GM19193 (cell line): ENCODE results near the gene TRPV5.

ENCODE experiments used
- POLR2A ChIP-seq: IDR thresholded peaks from 4 replicates; pipeline ENCODE4 v1.6.1; 2011; ENCODE audit not compliant: insufficient read depth, insufficient read length; ENCODE audit errors: extremely low read depth

The TRPV5 gene

GRCh38 chr7:142873281-142873784 lies 60.2 kb downstream of the TRPV5 start:
- no peak for TF ChIP-seq POLR2A

DNA sequence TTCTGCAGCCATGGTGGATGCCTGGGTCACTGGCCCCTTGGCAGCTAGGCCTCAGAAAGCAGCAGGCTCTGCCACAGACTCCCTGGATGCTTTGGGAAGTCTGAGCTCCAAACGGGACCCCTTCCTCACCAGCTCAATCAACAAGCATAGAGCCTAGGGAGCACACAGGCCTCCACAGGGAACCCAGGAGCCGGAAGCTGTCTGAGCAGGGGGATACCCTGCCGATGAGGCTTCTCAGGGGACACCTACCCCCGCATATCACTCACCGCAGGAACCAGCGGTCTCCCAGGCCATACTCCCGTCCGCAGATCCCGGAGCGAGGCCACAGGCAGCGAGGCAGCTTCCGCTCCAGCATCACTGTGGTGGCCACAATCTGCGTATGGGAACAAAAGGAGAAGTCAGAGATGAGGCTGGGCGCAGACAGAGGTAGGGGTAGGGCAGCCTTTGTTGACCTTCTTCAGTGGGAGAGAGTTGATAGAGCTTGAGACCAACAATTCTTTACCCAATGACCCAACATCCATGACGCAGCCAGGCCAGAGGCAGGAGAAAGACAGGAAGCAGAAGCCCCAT lies 61.4 kb downstream of the TRPV5 start:
- TF ChIP-seq POLR2A: no peak

DNA sequence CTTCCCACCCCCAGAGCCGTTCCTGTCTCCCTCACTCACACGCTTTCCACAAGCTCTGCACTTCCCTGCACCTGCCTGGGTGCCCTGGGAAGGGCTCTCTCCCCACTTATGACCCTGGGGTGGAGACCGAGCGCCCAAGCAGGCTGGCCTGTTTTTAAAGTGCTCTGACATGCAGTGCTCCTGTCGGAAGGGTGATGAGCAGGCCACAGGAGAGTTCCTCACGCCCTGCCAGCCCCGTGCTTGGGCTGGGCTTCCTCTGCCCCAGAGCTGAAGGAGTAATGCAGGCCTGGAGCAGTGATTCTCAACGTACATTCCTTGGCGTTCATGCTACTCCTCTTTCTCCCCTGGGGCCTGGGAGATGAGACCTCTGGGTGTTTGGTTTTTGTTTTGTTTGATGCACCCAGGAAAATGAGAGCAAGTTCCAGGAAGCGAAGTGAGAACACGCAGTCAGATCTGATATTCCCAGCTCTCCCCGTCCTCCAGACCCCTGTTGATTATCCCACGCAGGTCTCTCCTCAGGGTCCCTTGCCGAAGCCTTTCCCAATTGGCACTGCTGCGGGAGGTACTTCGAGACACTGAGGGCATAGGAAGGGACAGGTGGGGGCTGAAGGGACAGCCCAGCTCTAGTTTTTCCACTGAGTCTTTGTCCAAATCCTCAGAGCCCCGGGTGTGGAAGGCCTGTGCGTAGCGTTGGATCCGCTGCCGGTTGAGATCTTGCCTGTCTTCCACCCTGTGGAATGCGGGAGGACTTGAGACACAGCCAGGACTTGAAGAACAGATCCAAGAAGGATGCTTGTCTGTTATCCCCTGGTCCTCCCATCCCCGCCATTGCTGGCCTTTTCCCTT lies 62.1 kb downstream of the TRPV5 start:
- no peak for TF ChIP-seq POLR2A

DNA sequence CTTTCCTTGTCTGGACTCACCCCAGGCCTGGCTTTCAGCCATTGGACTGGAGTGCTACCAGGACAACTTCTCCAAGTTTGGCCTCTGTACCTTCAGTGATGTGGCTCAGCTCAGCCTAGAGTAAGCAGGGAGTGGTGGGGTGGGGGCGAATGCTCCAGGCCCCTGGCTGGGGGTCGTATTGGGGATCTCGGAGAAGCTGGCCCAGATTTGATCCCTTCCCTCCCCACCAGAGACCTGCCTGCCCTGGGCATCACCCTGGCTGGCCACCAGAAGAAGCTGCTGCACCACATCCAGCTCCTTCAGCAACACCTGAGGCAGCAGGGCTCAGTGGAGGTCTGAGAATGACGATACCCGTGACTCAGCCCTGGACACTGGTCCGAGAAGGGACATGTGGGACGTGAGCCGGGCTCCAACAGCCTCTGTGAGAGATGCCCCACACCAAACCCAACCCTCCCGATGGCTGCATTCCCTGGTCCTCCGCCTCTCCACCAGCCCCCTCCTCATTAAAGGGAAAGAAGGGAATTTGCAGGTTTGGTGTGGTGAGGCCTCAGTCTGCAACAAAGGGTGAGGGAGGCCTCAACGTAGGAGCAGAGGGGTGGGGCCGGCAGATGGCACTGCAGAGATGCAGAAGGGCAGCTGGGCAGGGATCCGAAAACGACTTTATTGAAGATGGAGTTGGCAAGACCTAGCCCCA lies 62.8 kb downstream of the TRPV5 start:
- TF ChIP-seq POLR2A: no peak

DNA sequence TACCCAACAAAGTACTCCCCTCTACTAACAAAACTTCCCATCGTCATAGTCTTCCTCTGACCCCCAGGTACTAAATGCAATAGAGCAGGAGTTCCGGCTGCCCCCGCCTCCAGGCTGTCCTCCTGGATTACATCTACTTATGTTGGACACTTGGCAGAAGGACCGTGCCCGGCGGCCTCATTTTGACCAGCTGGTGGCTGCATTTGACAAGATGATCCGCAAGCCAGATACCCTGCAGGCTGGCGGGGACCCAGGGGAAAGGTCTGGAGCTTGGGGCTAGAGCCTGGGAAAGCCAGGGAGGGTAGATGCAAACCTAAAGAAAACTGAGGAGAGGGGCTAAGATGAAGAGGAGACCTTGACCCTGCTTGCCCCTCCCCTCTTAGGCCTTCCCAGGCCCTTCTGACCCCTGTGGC lies 63.4 kb downstream of the TRPV5 start:
- TF ChIP-seq POLR2A: no peak

GRCh38 chr7:142869434-142869833 lies 64.1 kb downstream of the TRPV5 start:
- no peak for TF ChIP-seq POLR2A

GRCh38 chr7:142868986-142869415 lies 64.5 kb downstream of the TRPV5 start:
- TF ChIP-seq POLR2A: no peak

DNA sequence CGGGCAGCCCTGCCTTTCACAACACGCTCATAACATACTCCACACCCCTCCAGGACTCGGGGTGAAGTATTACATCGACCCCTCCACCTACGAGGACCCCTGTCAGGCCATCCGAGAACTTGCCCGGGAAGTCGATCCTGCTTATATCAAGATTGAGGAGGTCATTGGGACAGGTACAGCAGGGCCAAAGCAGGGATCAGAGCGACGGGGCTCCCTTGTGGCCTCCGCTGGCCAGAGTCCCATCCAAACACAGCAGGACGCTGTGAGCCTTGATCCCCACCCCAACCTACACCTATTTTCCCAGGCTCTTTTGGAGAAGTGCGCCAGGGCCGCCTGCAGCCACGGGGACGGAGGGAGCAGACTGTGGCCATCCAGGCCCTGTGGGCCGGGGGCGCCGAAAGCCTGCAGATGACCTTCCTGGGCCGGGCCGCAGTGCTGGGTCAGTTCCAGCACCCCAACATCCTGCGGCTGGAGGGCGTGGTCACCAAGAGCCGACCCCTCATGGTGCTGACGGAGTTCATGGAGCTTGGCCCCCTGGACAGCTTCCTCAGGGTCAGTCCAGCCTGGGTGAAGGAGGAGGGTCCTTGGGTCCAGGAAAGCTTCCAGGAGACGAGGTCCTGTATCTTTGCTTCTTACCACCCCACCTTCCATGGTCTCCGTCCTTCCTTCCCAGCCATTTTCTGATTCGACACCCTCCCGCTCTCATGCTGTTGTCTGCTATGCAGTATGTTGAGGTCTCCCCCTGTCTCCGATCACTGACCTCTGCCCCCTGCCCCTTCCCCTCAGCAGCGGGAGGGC lies 65.2 kb downstream of the TRPV5 start:
- no peak for TF ChIP-seq POLR2A

GRCh38 chr7:142867398-142868187 lies 66.0 kb downstream of the TRPV5 start:
- no peak for TF ChIP-seq POLR2A

DNA sequence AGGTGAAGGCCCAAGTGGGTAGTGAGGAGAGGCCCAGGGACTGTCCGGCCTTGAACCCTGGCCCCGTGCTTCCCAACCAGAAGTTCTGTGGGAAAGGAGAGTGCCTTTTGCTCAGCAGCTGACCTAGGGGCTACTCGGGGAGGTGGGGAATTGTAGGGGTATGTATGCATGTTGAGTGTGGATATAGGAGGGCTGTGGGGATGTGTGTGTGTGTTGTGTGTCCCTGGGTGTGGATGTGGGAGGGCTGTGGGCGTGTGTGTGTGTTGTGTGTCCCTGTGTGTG lies 66.5 kb downstream of the TRPV5 start:
- no peak for TF ChIP-seq POLR2A

DNA sequence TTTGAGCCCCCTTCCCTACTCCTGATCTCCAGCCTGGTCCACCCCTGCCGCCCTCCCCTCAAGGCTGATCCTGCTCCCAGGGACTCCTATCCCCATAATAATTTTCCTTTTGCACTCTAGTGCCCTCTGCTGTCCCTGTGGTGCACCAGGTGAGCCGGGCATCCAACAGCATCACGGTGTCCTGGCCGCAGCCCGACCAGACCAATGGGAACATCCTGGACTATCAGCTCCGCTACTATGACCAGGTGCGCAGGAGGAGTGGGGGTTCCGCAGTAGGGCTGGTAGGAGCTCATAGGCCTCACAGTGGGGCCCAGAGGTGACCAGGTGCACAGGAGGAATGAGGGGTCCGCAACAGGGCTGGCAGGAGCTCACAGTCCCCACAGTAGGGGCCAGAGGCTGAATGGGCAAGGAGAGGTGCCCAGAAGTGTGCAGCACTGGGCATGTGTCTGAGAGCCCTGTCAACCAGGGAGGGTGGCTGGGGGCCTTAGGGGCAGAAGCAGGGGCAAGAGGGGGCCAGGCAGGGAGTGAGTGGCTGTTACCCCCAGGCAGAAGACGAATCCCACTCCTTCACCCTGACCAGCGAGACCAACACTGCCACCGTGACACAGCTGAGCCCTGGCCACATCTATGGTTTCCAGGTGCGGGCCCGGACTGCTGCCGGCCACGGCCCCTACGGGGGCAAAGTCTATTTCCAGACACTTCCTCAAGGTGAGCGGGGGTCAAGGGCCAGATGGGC lies 67.0 kb downstream of the TRPV5 start:
- TF ChIP-seq POLR2A: no peak

- TF ChIP-seq POLR2A: no peak
Observed at GRCh38 chr7:142865766-142866165, 67.8 kb downstream of the TRPV5 start.

DNA sequence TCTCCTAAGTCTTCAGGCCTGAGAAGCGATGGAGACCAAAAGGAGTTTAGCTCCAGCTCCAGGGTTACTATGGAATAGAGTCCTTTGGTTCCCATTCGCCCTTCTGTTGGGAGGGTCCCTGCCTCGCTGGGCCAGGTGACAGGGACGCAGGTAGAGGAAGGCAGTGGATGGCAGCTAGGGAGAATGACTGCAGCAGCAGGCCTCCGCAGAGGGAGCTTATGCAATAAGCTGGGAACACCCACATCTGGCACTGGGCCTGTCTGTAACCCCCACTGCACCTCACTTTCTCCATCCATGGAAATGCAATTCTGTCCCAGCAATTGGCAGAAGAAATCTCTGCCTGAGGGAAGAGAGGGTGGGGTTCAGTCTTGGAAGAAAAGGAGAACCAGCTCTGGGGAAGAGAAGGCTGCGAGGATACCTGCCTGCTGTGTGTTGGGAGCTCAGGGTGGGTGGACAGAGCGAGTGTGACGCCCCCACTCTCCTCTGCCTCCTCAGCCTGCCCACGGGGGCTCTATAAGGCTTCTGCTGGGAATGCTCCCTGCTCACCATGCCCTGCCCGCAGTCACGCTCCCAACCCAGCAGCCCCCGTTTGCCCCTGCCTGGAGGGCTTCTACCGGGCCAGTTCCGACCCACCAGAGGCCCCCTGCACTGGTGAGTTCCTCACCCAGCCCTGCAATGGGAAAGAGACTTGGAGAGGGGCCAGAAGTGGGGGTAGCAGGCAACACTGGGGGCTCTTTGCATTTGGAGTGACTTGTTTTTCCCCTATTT lies 68.4 kb downstream of the TRPV5 start:
- no peak for TF ChIP-seq POLR2A
